ENCODE data around the gene ZC3H12D.

Gene ZC3H12D

DNA sequence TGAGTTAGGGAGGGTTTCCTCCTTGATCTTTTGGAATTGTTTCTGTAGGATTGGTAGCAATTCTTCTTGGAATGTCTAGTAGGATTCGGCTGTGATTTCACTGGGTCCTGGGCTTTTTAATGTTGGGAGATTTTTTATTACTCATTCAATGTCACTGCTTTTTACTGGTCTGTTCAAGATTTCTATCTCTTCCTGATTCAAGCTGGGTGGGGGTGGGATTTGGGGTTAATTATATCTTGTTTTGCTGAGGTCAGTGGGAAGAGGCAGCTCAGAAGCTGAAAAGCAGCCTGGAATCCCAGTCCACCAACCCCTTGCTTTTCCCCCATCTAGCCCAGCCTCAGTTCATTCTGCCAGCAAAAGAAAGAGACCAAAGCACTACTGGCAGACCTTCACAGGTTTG is 45.2 kb downstream of the ZC3H12D start:
- Mint-ChIP-seq H3K36me3 (ENCODE audit: insufficient read depth) (peaks cover 2% of the 10 kb centered on the region), H3K4me1 (ENCODE audit: low read depth in 2 of 2) (peaks cover 0 to 10% of the 10 kb centered on the region in 2 donors), H3K27ac (peak overlapping the region in 1 of 2 donors; percentile 11), H3K9me3 (no peaks in the 10 kb centered on the region), H3K4me3 (no peak overlapping the region), H3K27me3 (no peaks in the 10 kb centered on the region)
- no peak for DNase-seq
- no peak for ATAC-seq (replicated peaks)

DNA sequence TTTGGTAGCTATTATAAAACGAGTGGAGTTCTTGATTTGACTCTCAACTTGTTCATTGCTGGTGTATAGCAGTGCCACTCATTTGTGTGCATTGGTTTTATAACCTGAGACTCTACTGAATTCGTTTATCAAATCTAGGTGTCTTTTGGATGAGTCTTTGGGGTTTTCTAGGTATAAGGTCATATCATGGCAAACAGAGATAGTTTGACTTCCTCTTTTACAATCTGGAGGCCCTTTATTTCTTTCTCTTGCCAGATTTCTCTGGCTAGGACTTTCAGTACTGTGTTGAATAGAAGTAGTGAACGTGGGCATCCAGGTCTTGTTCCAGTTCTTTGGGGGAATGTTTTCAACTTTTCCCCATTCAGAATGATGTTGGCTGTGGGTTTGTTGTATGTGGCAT is 46.0 kb downstream of the ZC3H12D start:
- ATAC-seq (replicated peaks) (no peak), DNase-seq (no peak)
- Mint-ChIP-seq H3K9me3 (no peaks in the 10 kb centered on the region), H3K36me3 (ENCODE audit: insufficient read depth) (peaks cover 2% of the 10 kb centered on the region), H3K27ac (peak overlapping the region in 1 of 2 donors; percentile 29), H3K4me1 (ENCODE audit: low read depth in 2 of 2) (peaks cover 0 to 10% of the 10 kb centered on the region in 2 donors), H3K4me3 (no peak overlapping the region), H3K27me3 (no peaks in the 10 kb centered on the region)

DNA sequence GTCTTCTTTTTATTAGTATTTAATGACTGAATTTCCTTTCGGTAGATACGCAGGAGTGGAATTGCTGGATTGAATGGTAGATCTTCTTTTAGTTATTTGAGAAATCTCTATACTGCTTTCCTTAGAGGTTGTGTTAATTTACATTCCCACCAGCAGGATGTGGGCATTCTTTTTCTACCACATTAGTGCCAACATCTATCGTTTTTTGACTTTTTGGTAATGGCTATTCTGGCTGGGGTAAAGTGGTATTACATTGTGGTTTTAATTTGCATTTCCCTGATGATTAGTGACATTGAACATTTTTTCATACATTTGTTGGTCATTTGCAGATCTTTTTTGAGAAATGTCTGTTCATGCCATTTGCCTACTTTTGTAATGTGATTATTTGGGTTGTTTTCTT is 47.6 kb downstream of the ZC3H12D start:
- no peak overlapping the region for H3K4me3 Mint-ChIP-seq
- no peaks in the 10 kb centered on the region for H3K27me3 Mint-ChIP-seq
- DNase-seq (no peak), ATAC-seq (replicated peaks) (no peak)
- peaks cover 2% of the 10 kb centered on the region for H3K36me3 Mint-ChIP-seq (ENCODE audit: insufficient read depth)
- H3K27ac Mint-ChIP-seq = no peak overlapping the region
- peaks cover 0 to 10% of the 10 kb centered on the region in 2 donors for H3K4me1 Mint-ChIP-seq (ENCODE audit: low read depth in 2 of 2)
- H3K9me3 Mint-ChIP-seq = no peaks in the 10 kb centered on the region

DNA sequence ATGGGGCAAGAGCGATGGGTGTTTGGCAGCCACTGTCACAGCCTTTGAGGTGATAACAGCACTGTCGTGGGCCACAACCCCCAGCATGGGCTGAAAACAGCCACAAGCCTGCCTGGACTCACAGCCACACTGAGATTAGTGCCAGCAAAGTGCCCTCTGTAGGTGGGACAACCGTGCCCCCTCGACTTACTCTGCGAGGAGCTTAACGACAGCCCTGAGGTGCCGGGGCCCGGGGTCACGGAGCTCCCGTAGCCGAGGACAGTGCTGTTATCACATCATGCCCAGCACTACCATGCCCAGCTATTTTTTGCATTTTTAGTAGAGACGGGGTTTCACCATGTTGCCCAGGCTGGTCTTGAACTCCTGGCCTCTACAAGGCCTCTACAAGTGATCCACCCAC is 48.2 kb downstream of the ZC3H12D start:
- Mint-ChIP-seq H3K4me1 (ENCODE audit: low read depth in 2 of 2) (peaks cover 2 to 10% of the 10 kb centered on the region in 2 donors), H3K27me3 (no peaks in the 10 kb centered on the region)

DNA sequence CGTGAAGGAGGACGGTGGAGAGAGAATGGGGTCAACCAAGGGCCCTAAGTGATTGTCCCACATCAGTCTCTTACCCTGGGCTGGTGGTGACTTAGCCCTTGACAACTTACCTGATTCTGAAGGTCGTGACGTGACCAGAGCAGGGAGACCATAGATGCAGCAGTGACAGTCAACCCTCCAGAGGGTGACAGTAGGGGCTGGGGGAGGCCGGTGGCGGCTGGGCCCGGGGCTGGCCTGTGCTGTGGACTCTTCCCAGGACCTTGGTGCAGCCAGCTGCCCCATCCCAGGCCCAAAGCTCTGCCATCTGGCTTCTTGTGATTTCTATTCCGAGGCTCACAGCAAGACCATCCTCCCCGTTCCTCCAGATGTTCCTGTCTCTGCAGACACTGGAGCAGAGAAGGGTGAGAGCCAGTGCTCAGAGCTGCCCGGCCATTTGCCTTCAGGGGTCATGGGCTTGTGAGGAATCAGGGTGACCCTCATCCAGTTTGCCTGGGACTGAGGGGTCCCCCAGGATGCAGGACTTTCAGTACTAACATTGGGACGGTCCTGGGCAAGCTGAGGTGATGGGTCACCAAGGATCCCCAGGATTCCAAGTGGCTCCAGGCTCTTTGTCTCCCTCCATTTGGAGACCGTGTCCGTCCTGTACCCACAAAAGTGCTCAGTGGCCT is 48.8 kb downstream of the ZC3H12D start:
- H3K4me1 Mint-ChIP-seq (ENCODE audit: low read depth in 2 of 2) = peaks cover 2 to 10% of the 10 kb centered on the region in 2 donors
- no peaks in the 10 kb centered on the region for H3K27me3 Mint-ChIP-seq
- H3K36me3 Mint-ChIP-seq (ENCODE audit: insufficient read depth) = peaks cover 2% of the 10 kb centered on the region
- no peaks in the 10 kb centered on the region for H3K9me3 Mint-ChIP-seq
- DNase-seq (no peak), ATAC-seq (replicated peaks) (no peak)
- H3K27ac Mint-ChIP-seq = no peak overlapping the region
- no peak overlapping the region for H3K4me3 Mint-ChIP-seq

More for the DNA sequence above, 48.2 kb downstream of the ZC3H12D start:
- no peak overlapping the region for H3K4me3 Mint-ChIP-seq
- DNase-seq = no peak
- ATAC-seq (replicated peaks) = no peak
- H3K27ac Mint-ChIP-seq = no peak overlapping the region
- H3K36me3 Mint-ChIP-seq (ENCODE audit: insufficient read depth) = peaks cover 2% of the 10 kb centered on the region
- H3K9me3 Mint-ChIP-seq = no peaks in the 10 kb centered on the region

DNA sequence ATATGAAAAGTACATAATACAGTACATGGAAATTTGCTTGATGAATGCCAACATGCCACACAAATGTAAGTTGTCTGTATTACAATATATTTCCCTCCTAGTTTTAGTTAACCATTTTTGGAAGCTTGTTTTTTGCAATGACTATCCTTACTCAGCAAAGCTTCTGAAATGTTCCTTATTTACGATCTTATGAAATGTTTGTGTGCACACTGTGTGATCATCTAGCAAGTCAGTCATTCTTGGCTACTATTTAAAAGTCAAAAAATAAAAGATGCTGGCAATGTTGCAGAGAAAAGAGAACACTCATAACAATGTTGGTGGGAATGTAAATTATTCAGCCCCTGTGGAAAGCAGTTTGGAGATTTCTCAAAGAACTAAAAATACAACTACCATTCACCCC is 50.9 kb downstream of the ZC3H12D start:
- H3K36me3 Mint-ChIP-seq (ENCODE audit: insufficient read depth) = no peaks in the 10 kb centered on the region
- no peak overlapping the region for H3K4me3 Mint-ChIP-seq
- H3K27ac Mint-ChIP-seq = no peak overlapping the region
- H3K27me3 Mint-ChIP-seq = no peaks in the 10 kb centered on the region
- DNase-seq = no peak
- no peak for ATAC-seq (replicated peaks)
- peaks cover 2 to 10% of the 10 kb centered on the region in 2 donors for H3K4me1 Mint-ChIP-seq (ENCODE audit: low read depth in 2 of 2)
- H3K9me3 Mint-ChIP-seq = no peaks in the 10 kb centered on the region

DNA sequence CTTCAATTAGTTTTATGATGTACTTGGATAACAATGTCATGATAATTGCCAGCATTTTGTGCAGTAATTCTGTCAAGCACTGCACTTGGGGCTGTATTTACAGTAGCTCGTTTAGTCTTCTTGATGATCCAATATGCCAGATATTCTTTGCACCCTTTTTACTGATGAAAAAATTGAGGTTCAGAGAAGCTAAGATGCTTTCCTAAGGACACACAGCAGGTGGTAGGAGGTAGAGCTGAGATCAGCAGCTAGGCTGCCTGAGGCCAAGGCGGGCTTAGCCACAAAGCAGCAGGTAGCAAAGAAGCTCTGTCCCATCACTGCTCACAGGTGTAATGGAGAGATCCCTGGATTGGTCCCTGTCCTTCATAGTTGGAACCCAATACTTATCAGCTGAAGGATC is 51.4 kb downstream of the ZC3H12D start:
- Mint-ChIP-seq H3K36me3 (ENCODE audit: insufficient read depth) (no peaks in the 10 kb centered on the region), H3K27me3 (no peaks in the 10 kb centered on the region), H3K27ac (no peak overlapping the region), H3K4me3 (no peak overlapping the region), H3K4me1 (ENCODE audit: low read depth in 2 of 2) (peaks cover 2 to 10% of the 10 kb centered on the region in 2 donors), H3K9me3 (no peaks in the 10 kb centered on the region)
- ATAC-seq (replicated peaks) = no peak
- DNase-seq = no peak

DNA sequence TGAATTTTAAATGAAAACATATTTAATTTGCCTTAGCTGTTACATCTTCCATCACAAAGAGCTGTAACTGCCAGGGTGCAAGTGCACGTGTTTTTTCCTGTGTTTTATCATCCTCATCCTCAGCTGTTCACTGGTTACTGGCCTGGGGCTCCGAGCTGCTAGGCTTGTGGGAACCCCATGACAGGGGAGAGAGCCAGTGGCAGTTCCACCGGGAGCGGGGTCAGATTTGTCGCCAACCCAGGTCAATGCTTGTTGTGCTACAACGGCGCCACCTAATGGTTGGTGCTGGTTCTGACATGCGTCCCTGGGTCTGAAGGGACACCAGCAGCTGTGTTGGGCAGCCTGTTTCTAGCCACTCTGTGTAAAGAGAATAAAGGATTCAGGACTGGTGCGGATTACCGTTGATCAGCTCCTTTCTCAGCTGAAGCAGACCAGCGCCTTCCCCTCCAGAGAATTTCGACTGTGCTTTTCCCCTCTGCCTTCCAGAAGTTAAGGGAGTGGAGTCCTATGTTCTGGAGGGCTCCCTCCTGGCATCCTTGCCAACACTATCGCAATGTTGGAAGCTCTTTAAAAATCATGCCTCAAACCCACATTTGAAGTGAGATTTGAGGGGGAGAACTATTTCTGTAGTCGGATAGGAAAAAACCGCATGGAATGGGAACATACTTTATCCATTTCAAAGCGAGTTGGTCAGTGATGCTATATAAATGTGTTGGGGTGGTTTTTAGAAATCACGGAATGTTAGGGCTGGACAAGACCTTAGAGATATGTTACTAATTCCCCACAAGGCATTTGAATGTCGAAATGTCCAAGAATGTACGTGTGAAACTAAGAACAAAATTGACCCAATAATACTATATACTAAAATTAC is 52.7 kb downstream of the ZC3H12D start:
- no peaks in the 10 kb centered on the region for H3K27me3 Mint-ChIP-seq

DNA sequence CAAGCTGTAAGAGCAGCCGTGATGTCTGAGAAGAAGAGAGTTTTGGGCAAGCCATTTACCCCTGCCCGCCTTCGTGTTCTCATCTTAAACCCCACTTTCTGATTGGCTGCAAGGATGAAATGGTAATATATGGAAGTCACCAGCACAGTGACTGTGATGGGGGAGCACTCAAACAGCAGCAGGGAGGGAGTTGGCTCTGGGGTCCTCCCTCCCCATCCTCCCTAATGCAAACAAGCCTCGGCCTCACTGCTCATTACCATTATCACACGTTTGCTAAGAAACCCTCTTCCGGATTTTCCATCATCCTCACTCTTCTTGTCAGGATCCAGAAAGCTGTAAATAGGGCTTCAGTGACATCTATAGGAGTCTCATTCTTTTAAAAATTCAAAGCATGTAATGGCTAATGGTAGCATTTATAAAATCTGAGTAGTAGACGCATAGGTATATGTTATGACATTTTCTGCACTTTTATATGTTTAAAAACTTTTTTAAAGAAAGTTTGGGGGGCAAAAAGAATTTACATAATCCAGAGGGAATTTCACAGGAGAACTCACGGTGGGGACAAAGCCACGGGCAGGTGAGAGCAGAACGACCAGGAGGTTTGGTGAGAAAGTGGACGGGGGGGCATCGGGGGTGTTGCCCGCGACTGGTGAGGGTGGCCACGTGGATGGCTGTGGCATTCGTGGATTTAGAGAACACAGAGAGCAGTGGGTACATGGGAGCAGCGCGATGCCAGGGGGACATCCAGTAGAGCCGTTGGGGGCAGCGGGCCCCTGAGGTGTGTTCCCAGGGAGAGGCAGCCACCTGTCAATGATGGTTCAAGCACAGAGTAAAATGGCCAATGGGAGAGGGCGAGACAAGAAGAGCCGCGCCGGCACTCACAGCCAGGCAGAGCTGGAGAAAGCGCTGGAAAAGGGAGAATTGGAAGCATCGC is 55.1 kb downstream of the ZC3H12D start:
- Mint-ChIP-seq H3K9me3 (no peaks in the 10 kb centered on the region), H3K4me1 (ENCODE audit: low read depth in 2 of 2) (peaks cover 0 to 4% of the 10 kb centered on the region in 2 donors), H3K36me3 (ENCODE audit: insufficient read depth) (no peaks in the 10 kb centered on the region), H3K4me3 (no peak overlapping the region), H3K27ac (no peak overlapping the region), H3K27me3 (peaks cover 0 to 10% of the 10 kb centered on the region in 2 donors)
- ATAC-seq (replicated peaks) (no peak), DNase-seq (no peak)

More for the DNA sequence above, 52.7 kb downstream of the ZC3H12D start:
- Mint-ChIP-seq H3K4me1 (ENCODE audit: low read depth in 2 of 2) (peaks cover 4% of the 10 kb centered on the region in 2 donors), H3K9me3 (no peaks in the 10 kb centered on the region), H3K27ac (no peak overlapping the region), H3K36me3 (ENCODE audit: insufficient read depth) (no peaks in the 10 kb centered on the region), H3K4me3 (peak overlapping the region in 1 of 2 donors; percentile 53)
- ATAC-seq (replicated peaks) (peak; percentile 94), DNase-seq (peak; percentile 87 to 90 (median 87))

DNA sequence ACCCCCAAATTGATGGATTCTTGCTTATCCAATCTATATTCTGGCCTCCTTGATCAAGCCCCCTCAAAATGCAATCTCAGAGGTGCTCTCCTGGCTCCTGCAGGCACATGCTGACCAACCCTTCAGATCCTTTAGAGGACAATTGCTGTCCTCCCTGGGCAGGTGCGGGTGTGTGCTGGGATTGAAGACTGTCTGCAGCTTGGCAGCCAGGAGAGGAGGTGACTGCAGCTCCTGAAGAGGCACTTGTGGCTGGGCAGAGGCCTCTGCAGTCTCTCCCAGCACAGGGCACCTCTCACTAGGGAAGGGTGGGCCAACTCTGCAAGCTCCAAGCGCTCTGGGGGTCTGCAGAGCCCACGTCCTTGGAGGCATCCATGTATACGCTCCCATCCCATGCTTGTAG is 56.2 kb downstream of the ZC3H12D start:
- no peak overlapping the region for H3K4me3 Mint-ChIP-seq
- DNase-seq = no peak
- H3K27me3 Mint-ChIP-seq = peaks cover 1 to 14% of the 10 kb centered on the region in 2 donors

DNA sequence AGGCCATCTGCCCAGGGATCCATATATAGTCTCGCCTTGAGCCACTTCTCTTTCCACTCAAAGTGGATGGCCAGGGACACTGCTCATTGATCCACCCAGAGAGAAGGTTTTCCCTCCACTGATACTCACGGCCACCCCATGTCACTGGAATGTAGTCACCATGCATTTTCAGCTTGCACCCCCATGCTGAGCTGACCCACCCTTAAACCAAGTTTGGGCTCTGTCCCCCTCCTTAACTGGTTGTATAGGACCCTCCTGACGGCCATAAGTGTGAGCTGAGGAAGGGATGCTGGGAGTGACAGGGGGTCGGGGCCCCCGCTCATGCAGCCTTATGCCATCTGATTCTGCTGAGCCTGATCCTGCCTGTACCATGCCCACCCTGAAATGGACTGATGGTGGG is 59.1 kb downstream of the ZC3H12D start:
- Mint-ChIP-seq H3K36me3 (ENCODE audit: insufficient read depth) (no peaks in the 10 kb centered on the region), H3K27me3 (peaks cover 6 to 28% of the 10 kb centered on the region in 2 donors), H3K4me3 (no peak overlapping the region), H3K27ac (peak overlapping the region in 1 of 2 donors; percentile 8), H3K9me3 (no peaks in the 10 kb centered on the region), H3K4me1 (ENCODE audit: low read depth in 2 of 2) (peaks cover 0 to 2% of the 10 kb centered on the region in 2 donors)
- DNase-seq = no peak
- ATAC-seq (replicated peaks) = no peak

More for the DNA sequence above, 56.2 kb downstream of the ZC3H12D start:
- no peaks in the 10 kb centered on the region for H3K36me3 Mint-ChIP-seq (ENCODE audit: insufficient read depth)
- no peak for ATAC-seq (replicated peaks)
- H3K4me1 Mint-ChIP-seq (ENCODE audit: low read depth in 2 of 2) = peaks cover 0 to 4% of the 10 kb centered on the region in 2 donors
- H3K9me3 Mint-ChIP-seq = no peaks in the 10 kb centered on the region
- peak overlapping the region in 1 of 2 donors; percentile 24 for H3K27ac Mint-ChIP-seq

DNA sequence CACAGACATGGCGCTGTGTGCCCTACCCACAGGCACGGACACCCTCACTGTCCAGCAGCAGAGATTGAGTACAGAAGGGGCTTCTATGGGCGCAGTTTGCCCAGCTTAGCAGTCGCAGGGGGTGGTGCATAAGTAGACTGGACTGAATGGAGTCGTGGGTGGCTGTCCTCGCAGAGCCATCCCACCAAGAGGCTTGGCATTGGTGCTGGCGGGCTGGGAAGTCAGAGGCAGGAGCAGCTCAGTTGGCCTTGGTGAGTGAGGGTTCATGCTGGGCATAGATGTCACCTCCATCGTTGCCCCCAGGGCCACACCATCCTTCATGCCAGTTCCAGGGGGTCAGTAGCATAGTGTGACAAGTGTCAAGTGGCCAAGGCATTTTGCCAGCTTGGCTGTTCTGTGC is 59.6 kb downstream of the ZC3H12D start:
- no peaks in the 10 kb centered on the region for H3K9me3 Mint-ChIP-seq
- peaks cover 0 to 2% of the 10 kb centered on the region in 2 donors for H3K4me1 Mint-ChIP-seq (ENCODE audit: low read depth in 2 of 2)
- peaks cover 6 to 28% of the 10 kb centered on the region in 2 donors for H3K27me3 Mint-ChIP-seq
- ATAC-seq (replicated peaks) (no peak), DNase-seq (no peak)
- no peak overlapping the region for H3K4me3 Mint-ChIP-seq
- peak overlapping the region in 1 of 2 donors; percentile 8 for H3K27ac Mint-ChIP-seq
- H3K36me3 Mint-ChIP-seq (ENCODE audit: insufficient read depth) = no peaks in the 10 kb centered on the region

DNA sequence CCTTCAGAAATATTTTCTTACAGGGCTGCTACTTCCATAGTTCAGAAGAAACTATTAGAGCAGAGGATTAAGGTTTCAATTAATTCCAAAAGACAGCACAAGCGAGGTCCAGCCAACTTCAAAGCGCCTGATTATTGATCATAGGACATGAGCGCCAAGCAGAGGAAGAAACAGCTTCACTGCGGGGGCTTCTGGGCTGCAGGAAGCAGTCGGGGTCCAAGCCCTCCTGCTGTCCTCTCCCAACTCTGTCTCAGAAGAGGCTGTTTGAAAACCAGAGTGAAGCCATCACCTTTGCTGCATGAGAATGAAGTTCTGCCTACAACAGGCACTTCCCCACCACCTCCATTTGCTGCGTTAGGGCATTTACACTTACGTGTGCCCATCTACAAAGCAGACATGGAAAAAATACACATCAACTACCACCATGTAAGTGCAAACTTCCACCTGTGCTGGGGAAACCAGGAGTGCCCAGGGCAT is 60.8 kb downstream of the ZC3H12D start:
- H3K4me1 Mint-ChIP-seq (ENCODE audit: low read depth in 2 of 2) = peaks cover 0 to 2% of the 10 kb centered on the region in 2 donors
- H3K27ac Mint-ChIP-seq = peak overlapping the region; percentile 30 to 77
- DNase-seq (no peak), ATAC-seq (replicated peaks) (no peak)
- no peaks in the 10 kb centered on the region for H3K36me3 Mint-ChIP-seq (ENCODE audit: insufficient read depth)
- H3K27me3 Mint-ChIP-seq = peaks cover 6 to 28% of the 10 kb centered on the region in 2 donors
- no peaks in the 10 kb centered on the region for H3K9me3 Mint-ChIP-seq
- no peak overlapping the region for H3K4me3 Mint-ChIP-seq

Measured in effector memory CD8-positive, alpha-beta T cell (primary cell).